Fibroblast of peridontal ligament (primary cell): ENCODE measurements around the gene NGB.

Experiments used
- DNase-seq: peaks from one replicate; pipeline ENCODE4 v3.0.0-alpha.2; 2010; ENCODE audit errors: extremely low read depth

The NGB gene

GRCh38 chr14:77265187-77265515 lies 5.9 kb downstream of the NGB start:
- DNase-seq = no peak

DNA sequence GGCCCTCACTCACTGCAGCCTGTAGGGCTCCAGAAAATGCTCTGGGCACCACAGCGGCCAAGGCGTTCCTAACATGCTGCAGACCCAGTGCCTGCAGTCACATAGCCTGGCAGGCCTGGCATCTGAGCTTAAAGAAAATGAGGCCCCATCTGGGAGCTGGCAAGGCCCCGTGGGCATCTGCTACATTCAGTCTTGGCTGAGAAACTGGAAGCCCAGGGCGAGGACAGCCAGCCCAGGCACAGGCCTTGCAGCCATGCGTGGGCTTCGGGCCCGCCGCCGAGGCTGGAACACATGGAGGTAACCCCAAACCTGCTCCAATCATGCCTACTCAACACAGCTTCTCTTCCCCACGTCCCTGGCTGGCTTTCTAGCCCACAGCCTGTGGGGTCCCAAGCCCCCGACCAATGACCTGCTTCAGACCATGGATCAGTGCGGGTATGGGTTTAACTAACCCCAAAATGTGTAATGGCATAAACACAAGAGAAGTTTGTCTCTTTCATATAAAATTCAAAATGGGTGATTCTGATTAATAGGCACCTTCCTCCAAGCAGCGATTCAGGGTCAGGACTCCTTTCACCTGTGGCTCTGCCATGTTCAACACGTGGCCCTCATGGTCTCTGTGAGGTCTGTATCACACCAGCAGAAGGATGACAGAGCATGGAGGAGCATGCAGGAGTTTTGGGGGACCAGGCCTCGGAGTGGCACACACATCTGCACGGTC lies 6.4 kb downstream of the NGB start:
- DNase-seq = no peak

DNA sequence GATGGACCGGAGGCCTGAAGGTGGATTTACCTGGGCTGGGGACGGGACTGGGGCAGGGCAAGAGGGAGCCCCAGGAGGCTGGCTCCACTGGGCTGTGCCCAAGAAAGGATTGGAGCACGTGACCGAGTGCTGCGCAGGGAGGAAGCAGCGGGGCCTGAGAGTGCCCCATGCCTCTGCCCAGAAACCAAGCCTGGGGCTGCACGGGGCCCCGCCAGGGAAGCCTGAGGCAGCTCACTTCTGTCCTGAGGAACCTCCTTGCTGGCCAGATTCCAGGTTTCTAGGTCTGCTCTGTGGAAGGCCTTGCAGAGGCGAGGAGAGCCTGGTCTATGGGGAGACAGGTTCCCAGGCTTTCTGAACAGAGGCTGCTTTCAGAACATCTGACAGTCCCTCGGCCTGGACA lies 10.4 kb downstream of the NGB start:
- no peak for DNase-seq

DNA sequence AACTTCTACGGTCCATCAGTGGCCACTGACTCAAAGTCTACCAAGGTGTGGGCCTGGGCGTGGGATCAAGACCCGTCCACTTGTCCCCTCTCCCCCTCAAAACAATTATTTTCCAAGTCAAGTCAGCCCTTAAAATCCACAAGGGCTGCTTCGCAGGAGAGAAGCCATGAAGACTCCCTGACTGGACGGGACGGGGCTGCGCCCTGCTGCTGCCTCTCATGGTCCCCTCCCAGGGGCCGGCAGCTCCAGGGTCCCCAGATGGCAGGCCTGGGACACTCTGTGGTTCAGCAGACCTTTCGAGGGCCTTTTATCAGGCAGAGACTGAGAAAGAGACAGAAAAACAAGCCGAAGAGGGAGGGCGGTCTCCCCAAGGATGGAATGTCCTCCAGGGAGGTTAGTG lies 10.8 kb downstream of the NGB start:
- no peak for DNase-seq

DNA sequence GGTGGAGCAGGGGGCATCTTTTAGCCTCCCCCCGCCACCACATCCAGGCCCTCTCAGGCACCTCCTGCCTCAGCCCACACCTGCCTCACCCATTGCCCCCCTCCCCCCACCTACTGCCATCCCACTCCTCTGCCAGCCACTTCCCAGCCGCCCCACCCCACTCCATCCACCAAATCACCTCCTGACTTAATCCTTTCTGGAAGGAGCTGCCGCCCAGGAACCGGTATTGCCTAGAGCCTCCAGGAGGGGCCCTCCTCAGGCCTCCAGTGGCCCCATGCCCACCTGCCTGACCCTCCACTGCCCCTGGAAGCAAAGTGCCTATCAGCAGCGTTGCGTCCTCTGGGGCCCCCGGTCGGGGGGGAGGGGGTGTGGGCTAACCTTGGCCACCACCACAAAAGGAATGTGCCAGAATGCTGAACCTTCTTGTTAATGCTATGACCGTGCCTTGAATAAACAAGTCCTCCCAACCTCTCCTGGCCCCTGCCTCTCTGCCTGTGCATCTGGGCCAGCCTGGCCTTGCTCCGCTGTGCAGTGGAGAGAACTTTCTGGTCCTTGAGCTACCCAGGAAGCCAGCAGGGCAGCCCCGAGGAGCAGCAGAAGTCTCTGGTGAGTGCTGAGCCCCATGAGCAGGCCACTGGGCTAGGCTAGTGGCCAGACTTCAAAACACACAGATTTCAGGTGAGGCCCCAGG lies 11.8 kb downstream of the NGB start:
- DNase-seq = no peak

DNA sequence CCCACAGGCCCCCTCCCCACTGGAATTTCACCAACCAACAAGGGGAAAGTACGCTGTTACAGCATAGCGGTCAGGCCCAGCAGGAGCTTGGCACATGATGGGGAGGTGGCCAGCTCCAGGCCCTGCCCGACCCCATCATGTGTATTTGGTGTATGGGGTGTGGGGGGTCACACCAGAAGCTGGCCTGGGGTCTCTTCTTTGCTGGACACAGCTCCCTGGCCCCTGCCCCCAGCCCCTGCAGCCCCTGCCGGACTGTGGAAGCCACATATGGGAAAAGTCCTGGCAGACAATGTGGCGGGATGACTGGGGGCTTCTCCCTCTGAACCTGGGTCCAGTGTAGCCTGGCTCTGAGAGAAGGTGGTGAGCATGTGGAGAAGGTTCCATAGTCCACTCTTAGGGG lies 12.4 kb downstream of the NGB start:
- no peak for DNase-seq

- DNase-seq = no peak
These were observed 13.3 kb downstream of the NGB start for GRCh38 chr14:77257700-77258099.

GRCh38 chr14:77256694-77257093 lies 14.3 kb downstream of the NGB start:
- no peak for DNase-seq

- no peak for DNase-seq
These were observed 17.4 kb downstream of the NGB start for GRCh38 chr14:77253333-77254190.

GRCh38 chr14:77251870-77252269 lies 19.1 kb downstream of the NGB start:
- DNase-seq = no peak

GRCh38 chr14:77250927-77251326 lies 20.1 kb downstream of the NGB start:
- no peak for DNase-seq

- no peak for DNase-seq
These were observed 21.7 kb downstream of the NGB start for GRCh38 chr14:77249286-77249685.

- no peak for DNase-seq
These were observed 22.3 kb downstream of the NGB start for GRCh38 chr14:77248666-77249065.

DNA sequence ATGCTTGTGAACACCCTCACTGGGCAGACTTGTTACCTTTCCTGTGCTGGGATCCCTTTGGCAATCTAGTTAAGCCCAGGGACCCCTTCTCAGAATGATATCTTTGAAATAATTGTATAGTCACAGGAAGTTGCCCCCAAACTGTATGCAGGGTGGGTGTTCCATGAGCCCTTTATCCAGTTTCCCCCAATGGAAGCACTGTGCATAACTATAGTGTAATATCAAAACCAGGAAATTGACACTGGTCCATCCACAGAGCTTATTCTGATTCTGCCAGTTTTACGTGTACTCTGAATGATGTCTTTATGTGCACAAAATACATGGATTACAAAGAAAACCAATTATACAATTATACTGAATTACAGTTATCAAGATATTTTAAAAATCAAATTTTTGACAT lies 24.2 kb downstream of the NGB start:
- DNase-seq = no peak

GRCh38 chr14:77245820-77246219 lies 25.2 kb downstream of the NGB start:
- DNase-seq = no peak

- DNase-seq = no peak
These were observed 27.2 kb downstream of the NGB start for GRCh38 chr14:77243853-77244252.

- no peak for DNase-seq
These were observed 28.3 kb downstream of the NGB start for GRCh38 chr14:77242752-77243151.

DNA sequence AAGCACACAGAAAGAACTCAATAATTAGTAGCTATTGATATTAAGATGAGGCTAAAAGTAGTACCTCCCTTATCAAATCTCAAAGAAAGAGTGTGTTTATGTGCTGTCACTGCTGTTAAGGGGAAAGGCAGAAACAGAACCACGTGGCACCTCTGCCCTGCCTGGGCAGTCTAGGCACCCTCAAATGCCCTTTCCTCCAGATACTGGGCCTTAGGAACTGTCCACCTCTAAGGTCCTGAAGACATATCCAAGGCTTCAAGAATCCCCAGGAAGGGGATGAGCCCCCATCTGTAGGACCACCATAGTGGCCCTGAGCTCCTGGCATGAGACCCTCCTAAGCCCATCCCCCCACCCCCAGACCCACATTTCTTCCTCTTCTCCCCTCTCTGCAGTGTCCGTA lies 29.1 kb downstream of the NGB start:
- DNase-seq = no peak

DNA sequence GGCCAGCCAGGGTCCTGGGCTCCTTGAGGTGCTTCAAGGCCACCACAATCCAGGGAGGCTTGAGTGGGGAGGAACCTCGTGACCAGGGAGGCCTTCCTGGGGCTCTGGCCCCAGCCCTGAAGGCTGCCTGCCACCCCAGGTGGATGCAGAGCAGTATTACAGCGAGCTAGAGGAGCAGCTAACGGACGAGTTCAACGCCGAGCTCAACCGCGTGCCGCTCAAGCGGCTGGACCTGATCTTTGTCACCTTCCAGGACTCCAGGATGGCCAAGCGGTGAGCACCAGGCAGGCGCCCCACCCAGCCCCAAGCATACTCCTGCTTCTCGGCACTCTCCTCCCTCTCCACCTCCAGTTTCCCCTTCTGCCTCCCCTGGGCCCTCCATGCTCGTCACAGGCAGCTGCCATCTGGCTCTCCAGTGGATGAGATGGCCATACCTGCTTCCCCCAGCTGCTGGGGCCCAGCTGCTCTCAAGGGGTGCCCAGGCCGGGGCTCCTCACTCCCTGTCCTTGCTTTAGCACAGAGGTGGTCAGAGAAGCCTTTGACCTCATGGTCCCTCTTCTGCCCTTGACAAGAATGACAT lies 30.6 kb downstream of the NGB start:
- no peak for DNase-seq

GRCh38 chr14:77239412-77239811 lies 31.6 kb downstream of the NGB start:
- DNase-seq = no peak

DNA sequence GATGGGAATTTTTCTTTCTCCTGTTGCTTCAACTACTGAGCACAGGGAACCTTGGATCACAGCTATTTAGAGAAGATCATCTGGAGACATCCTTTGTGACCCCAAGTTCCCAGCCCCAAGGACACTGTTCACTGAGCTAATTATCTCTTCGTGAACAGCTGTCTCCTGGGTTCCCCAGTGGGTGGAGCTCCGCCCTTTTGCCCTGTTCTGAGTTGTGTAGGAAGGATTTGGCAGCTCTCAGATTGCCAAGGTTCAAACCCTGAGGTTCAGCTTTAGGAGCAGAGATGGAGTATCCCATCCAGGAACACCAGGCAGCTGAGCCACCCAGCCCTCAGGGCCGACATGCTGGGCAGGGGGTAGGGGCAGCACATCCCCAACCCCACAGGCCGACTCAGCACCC lies 32.0 kb downstream of the NGB start:
- no peak for DNase-seq

- DNase-seq = no peak
These were observed 32.6 kb downstream of the NGB start for GRCh38 chr14:77238356-77238755.

DNA sequence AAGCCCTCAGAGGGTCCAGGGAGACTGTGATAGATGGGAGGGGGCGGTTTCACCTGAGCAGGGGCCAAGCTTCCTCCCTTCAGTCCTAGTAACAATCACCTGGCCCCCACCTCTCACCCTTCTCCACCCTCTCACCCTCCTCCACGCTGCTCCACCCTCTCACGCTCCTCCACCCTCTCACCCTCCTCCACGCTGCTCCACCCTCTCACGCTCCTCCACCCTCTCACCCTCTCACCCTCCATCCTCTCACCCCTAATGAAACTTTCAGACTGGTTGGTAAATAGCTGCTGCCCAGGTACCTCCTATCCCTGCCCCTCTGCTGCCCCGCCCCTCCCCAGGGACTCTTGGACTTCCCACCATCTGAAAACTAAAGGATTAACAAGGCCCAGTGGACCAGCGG lies 34.2 kb downstream of the NGB start:
- DNase-seq = no peak
